ENCODE results near the gene ORC2. TPM values are rescaled to one million over a fixed set of nuclear protein-coding genes. Genes with fewer than 3 reads are reported as not detected.
A peak's percentile ranks its signal among the peaks of the same experiment; 100 is the strongest.
"Not testable (repeated sequence)": the region's sequence is repeated elsewhere in the genome, so short reads cannot be mapped to it uniquely, and the experiment has no call there.

Gene ORC2
- total RNA-seq, 1 experiment from 2014 or later: 13.5 TPM

GRCh38 chr2:200964498-200964897, 1.0 kb upstream of the ORC2 start:
- Histone ChIP-seq H3K4me3 (peak overlapping the region; percentile 86), H3K27ac (peak overlapping the region; percentile 73; the same call in 1 of the 2 replicates), H3K36me3 (peaks cover 19% of the 10 kb centered on the region), H3K4me1 (replicated peaks) (peaks cover 20% of the 10 kb centered on the region), H3K9me3 (replicated peaks) (no peaks in the 10 kb centered on the region), H3K27me3 (replicated peaks) (no peaks in the 10 kb centered on the region)
- DNase-seq (ENCODE audit: low read depth in 1 of 2, low spot score in 2 of 2): no peak

GRCh38 chr2:200963918-200964252, 425 bp upstream of the ORC2 start:
- Histone ChIP-seq H3K36me3 (peaks cover 22% of the 10 kb centered on the region), H3K4me1 (replicated peaks) (peaks cover 20% of the 10 kb centered on the region), H3K4me3 (peak overlapping the region; percentile 86), H3K27ac (peak overlapping the region; percentile 73)
- not testable (repeated sequence) for H3K9me3 ChIP-seq (replicated peaks); DNase-seq (ENCODE audit: low read depth in 1 of 2, low spot score in 2 of 2); H3K27me3 ChIP-seq (replicated peaks)

- H3K9me3 ChIP-seq (replicated peaks): no peaks in the 10 kb centered on the region
- H3K4me1 ChIP-seq (replicated peaks): peaks cover 20% of the 10 kb centered on the region
- no peaks in the 10 kb centered on the region for H3K27me3 ChIP-seq (replicated peaks)
- peaks cover 26% of the 10 kb centered on the region for H3K36me3 ChIP-seq
- peak overlapping the region; percentile 86 for H3K4me3 ChIP-seq
- DNase-seq (ENCODE audit: low read depth in 1 of 2, low spot score in 2 of 2): no peak
- H3K27ac ChIP-seq: peak overlapping the region; percentile 73
These were observed 693 bp downstream of the ORC2 start for GRCh38 chr2:200962811-200963123.

- H3K27ac ChIP-seq: no peak overlapping the region
- no peaks in the 10 kb centered on the region for H3K27me3 ChIP-seq (replicated peaks)
- no peak for DNase-seq (ENCODE audit: low read depth in 1 of 2, low spot score in 2 of 2)
- no peak overlapping the region for H3K4me3 ChIP-seq
- peaks cover 19% of the 10 kb centered on the region for H3K4me1 ChIP-seq (replicated peaks)
- peaks cover 34% of the 10 kb centered on the region for H3K36me3 ChIP-seq
- H3K9me3 ChIP-seq (replicated peaks): no peaks in the 10 kb centered on the region
These were observed 1.8 kb downstream of the ORC2 start for GRCh38 chr2:200961674-200962073.

DNA sequence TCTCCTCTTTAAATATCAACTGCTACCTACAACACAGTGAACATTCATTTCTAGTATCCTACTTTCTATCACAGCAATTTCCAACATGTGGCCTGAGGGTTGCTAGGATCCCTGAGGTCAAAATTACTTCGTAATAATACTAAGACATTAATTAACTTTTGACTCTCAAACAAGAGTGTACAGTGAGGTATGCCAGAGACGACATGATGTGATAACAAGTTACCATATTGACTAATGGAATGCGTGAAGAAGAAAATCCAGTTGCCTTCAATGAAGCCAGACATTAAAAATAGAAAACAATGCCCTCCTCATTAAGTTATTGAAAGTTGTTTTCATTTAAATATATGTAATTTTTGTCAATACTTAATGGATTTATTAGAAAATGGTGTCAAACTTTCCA, 13.1 kb downstream of the ORC2 start:
- no peaks in the 10 kb centered on the region for H3K4me1 ChIP-seq (replicated peaks)
- no peaks in the 10 kb centered on the region for H3K9me3 ChIP-seq (replicated peaks)
- peaks cover 40% of the 10 kb centered on the region for H3K36me3 ChIP-seq
- DNase-seq (ENCODE audit: low read depth in 1 of 2, low spot score in 2 of 2): no peak
- H3K4me3 ChIP-seq: no peak overlapping the region
- no peak overlapping the region for H3K27ac ChIP-seq
- H3K27me3 ChIP-seq (replicated peaks): no peaks in the 10 kb centered on the region

DNA sequence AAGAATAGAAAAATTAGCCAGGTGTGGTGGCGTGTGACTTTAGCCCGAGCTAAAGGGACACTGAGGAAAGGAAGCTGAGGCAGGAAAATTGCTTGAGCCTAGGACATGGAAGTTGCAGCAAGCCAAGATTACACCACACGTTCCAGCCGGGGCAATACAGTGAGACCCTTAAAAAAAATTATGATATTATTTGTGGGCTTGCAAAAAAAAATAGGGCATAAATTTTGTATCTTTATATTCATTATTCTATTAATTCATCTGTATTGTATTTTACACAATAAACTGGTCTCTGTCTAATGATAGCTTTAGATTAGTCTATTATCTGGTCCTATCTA, 18.1 kb downstream of the ORC2 start:
- Histone ChIP-seq H3K27me3 (replicated peaks) (no peaks in the 10 kb centered on the region), H3K4me3 (no peak overlapping the region), H3K27ac (peak overlapping the region; percentile 36; the same call in 1 of the 2 replicates), H3K9me3 (replicated peaks) (no peaks in the 10 kb centered on the region), H3K36me3 (peaks cover 30% of the 10 kb centered on the region), H3K4me1 (replicated peaks) (peaks cover 11% of the 10 kb centered on the region)
- no peak for DNase-seq (ENCODE audit: low read depth in 1 of 2, low spot score in 2 of 2)

DNA sequence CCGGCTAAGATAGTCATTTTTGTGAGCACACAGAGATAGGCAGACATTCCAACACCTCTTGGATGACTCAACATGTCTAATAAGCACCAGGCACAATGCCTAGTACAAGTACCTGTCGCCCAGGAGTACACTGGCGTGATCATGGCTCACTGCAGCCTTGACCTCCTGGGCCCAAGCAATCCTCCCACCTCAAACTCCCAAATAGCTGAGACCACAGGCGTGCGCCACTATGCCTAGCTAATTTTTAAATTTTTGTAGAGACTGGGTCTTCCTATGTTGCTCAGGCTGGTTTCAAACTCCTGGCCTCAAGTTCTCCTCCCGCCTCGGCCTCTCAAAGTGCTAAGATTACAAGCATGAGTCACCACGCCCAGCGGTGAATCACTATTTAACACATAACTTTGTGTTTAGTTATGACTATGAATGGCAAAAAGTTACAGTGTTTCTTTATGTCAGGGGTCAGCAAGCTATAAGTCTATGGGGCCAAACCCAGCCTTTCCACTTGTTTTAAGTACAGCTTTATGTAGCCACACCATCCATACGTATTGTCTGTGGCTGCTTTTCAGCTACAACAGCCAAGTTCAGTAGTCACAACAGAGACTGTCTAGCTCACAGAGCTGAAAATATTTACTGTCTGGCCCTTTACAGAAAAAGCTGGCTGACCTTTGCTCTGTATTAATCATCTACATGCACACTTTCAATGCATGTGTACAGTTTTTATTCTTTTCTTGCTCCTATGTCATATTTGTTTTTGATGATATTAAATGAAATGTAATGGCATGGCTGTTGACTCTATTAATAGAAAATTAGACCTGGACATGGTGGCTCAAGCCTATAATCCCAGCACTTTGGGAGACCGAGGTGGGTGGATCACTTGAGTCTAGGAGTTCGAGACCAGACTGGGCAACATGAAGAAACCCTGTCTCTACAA, 18.7 kb downstream of the ORC2 start:
- Histone ChIP-seq H3K9me3 (replicated peaks) (no peaks in the 10 kb centered on the region), H3K4me3 (no peak overlapping the region), H3K4me1 (replicated peaks) (peaks cover 11% of the 10 kb centered on the region), H3K27me3 (replicated peaks) (no peaks in the 10 kb centered on the region), H3K36me3 (peaks cover 36% of the 10 kb centered on the region), H3K27ac (peak overlapping the region; percentile 36)
- DNase-seq (ENCODE audit: low read depth in 1 of 2, low spot score in 2 of 2): peak; percentile 76 to 82

DNA sequence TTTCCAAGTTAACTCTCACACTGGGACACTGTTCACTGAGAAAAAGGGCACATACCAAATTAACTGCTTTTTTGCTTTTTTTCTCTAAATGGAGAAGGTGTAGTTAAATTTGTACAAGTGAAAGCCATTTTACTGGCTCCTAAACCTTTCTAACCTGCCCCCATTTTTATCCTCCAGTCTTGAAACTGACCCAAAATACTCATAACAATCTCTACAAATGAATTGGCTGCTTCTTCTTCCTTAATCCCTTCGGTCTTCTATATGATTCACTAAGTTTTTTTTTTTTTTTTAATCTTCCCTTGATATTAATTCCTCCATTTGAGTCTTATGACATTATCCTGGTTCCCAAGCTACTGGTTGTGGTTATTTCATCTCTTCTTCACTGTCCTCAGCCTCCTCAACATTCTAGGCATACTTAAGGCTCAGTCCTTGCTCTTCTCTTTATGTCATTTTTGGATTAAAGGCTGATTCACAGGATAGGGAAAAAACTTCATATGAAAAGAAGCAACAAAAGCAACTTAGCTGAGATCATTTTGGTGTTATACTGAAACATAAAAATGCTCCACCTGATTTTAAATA, 19.8 kb downstream of the ORC2 start:
- peaks cover 11% of the 10 kb centered on the region for H3K4me1 ChIP-seq (replicated peaks)
- H3K27ac ChIP-seq: no peak overlapping the region
- no peaks in the 10 kb centered on the region for H3K27me3 ChIP-seq (replicated peaks)
- H3K4me3 ChIP-seq: no peak overlapping the region
- H3K9me3 ChIP-seq (replicated peaks): no peaks in the 10 kb centered on the region
- peaks cover 40% of the 10 kb centered on the region for H3K36me3 ChIP-seq
- no peak for DNase-seq (ENCODE audit: low read depth in 1 of 2, low spot score in 2 of 2)

GRCh38 chr2:200939832-200940231, 23.6 kb downstream of the ORC2 start:
- Histone ChIP-seq H3K9me3 (replicated peaks) (no peaks in the 10 kb centered on the region), H3K4me1 (replicated peaks) (peaks cover 7% of the 10 kb centered on the region), H3K4me3 (no peak overlapping the region), H3K27ac (no peak overlapping the region), H3K27me3 (replicated peaks) (no peaks in the 10 kb centered on the region), H3K36me3 (peaks cover 55% of the 10 kb centered on the region)
- no peak for DNase-seq (ENCODE audit: low read depth in 1 of 2, low spot score in 2 of 2)

GRCh38 chr2:200930947-200931626, 32.4 kb downstream of the ORC2 start:
- no peak overlapping the region for H3K4me3 ChIP-seq
- peaks cover 16% of the 10 kb centered on the region for H3K4me1 ChIP-seq (replicated peaks)
- no peak overlapping the region for H3K27ac ChIP-seq
- peaks cover 44% of the 10 kb centered on the region for H3K36me3 ChIP-seq
- DNase-seq (ENCODE audit: low read depth in 1 of 2, low spot score in 2 of 2): no peak
- no peaks in the 10 kb centered on the region for H3K9me3 ChIP-seq (replicated peaks)
- H3K27me3 ChIP-seq (replicated peaks): no peaks in the 10 kb centered on the region

GRCh38 chr2:200929334-200930249, 33.9 kb downstream of the ORC2 start:
- peaks cover 36% of the 10 kb centered on the region for H3K36me3 ChIP-seq
- no peaks in the 10 kb centered on the region for H3K9me3 ChIP-seq (replicated peaks)
- peak in 1 of 2 experiments; percentile 59 for DNase-seq (ENCODE audit: low read depth in 1 of 2, low spot score in 2 of 2)
- H3K27ac ChIP-seq: peak overlapping the region; percentile 31
- H3K4me3 ChIP-seq: no peak overlapping the region
- H3K27me3 ChIP-seq (replicated peaks): no peaks in the 10 kb centered on the region
- H3K4me1 ChIP-seq (replicated peaks): peaks cover 16% of the 10 kb centered on the region

- no peak for DNase-seq (ENCODE audit: low read depth in 1 of 2, low spot score in 2 of 2)
- Histone ChIP-seq H3K36me3 (peaks cover 51% of the 10 kb centered on the region), H3K27me3 (replicated peaks) (no peaks in the 10 kb centered on the region), H3K4me3 (no peak overlapping the region), H3K9me3 (replicated peaks) (no peaks in the 10 kb centered on the region), H3K27ac (no peak overlapping the region), H3K4me1 (replicated peaks) (no peaks in the 10 kb centered on the region)
These were observed 41.0 kb downstream of the ORC2 start for GRCh38 chr2:200922439-200922838.

DNA sequence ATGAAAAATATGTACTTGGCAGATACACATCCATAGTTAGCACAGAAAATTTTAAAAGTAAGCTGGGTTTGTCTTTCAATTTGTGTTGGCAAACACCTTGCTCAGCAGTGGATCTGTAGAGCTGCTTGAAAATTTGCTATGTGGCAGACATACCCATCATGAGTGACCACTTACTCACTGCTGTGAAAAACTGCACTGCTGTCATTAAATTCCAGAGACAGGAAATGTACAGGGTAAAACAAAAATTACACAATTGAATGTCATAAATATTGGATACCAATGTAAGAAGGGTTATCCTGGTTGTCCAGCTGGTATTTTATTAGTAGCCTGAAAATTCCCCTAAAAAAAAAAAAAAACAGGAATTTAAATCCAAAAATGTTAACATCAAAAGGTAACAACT, 49.8 kb downstream of the ORC2 start:
- H3K27ac ChIP-seq: no peak overlapping the region
- peaks cover 58% of the 10 kb centered on the region for H3K36me3 ChIP-seq
- H3K9me3 ChIP-seq (replicated peaks): no peaks in the 10 kb centered on the region
- H3K4me3 ChIP-seq: no peak overlapping the region
- no peaks in the 10 kb centered on the region for H3K27me3 ChIP-seq (replicated peaks)
- H3K4me1 ChIP-seq (replicated peaks): no peaks in the 10 kb centered on the region
- DNase-seq (ENCODE audit: low read depth in 1 of 2, low spot score in 2 of 2): no peak
